HepG2 (cell line): Measurements from ENCODE around the gene BLOC1S4. TPM values are rescaled to one million over a fixed set of nuclear protein-coding genes. Genes with fewer than 3 reads are reported as not detected.

Experiments used
- ATAC-seq: fragments of 200-7000 bp; cut with Tn5 transposase; 3 replicates; pipeline ENCODE4 v1.9.1; 2020; ENCODE audit warnings: mild to moderate bottlenecking, moderate library complexity
- BruUV-seq: library from RNA; stranded (reverse); fragments of 400-500 nt; replicated peaks from 2 replicates; lab custom pipeline; 2021; lab: Mats Ljungman, UMichigan
- CTCF ChIA-PET: fragments of 300-600 bp; formaldehyde crosslinking; extraction: SDS; loops from one replicate; lab custom pipeline; 2021; ENCODE audit warnings: low total read pairs, inconsistent platforms, low intra/inter-chr PET ratio; lab: Yijun Ruan, JAX
- POLR2A ChIA-PET: fragments of 350-600 bp; sonication (Branson Sonifier 250); formaldehyde crosslinking; loops from one replicate; lab custom pipeline; 2020; ENCODE audit warnings: antibody characterized with exemption, inconsistent platforms; lab: Yijun Ruan, JAX
- DNase-seq: peaks from one replicate; pipeline ENCODE4 v3.0.0-alpha.2; 2015; ENCODE audit warnings: low spot score
- FAIRE-seq: peaks from 3 replicates; lab custom pipeline; 2011; peaks lifted over from hg19 to GRCh38; lab: Jason Lieb, UNC
- H2AFZ ChIP-seq: one replicate; pipeline ENCODE4 v1.6.1; 2011; ENCODE audit warnings: low read length, inconsistent platforms
- H3K27ac ChIP-seq: fragments of 300-600 bp; 3 replicates; pipeline ENCODE4 v1.8.0; 2011; ENCODE audit warnings: mixed run types, mild to moderate bottlenecking, mixed read lengths, low read length, inconsistent platforms; ENCODE audit not compliant: insufficient read depth; ENCODE audit errors: extremely low read length
- H3K27me3 ChIP-seq, 2 experiments: fragments of 200-600 bp in 1 of 2; 2 replicates in 1 of 2; 3 replicates in 1 of 2; pipeline versions ENCODE4 v1.6.0 to v1.8.0; 2011; ENCODE audit warnings: low read length in 2 of 2, mild to moderate bottlenecking in 2 of 2, moderate library complexity in 2 of 2, inconsistent platforms in 1 of 2; ENCODE audit not compliant: insufficient read depth in 2 of 2, control insufficient read depth in 1 of 2
- H3K36me3 ChIP-seq, 2 experiments: fragments of 200-600 bp in 1 of 2; replicated peaks in 1 of 2; 2 replicates in 1 of 2; 3 replicates in 1 of 2; pipeline versions ENCODE4 v1.5.1 to v1.8.0; 2011; ENCODE audit warnings: low read length in 2 of 2, inconsistent platforms in 1 of 2; ENCODE audit not compliant: insufficient read depth in 2 of 2, control insufficient read depth in 1 of 2
- H3K4me1 ChIP-seq: 2 replicates; pipeline ENCODE4 v1.5.1; 2012; ENCODE audit warnings: low read length, inconsistent platforms; ENCODE audit not compliant: insufficient read depth
- H3K4me2 ChIP-seq: 2 replicates; pipeline ENCODE4 v1.6.0; 2011; ENCODE audit warnings: low read depth, low read length, inconsistent platforms
- H3K4me3 ChIP-seq, 3 experiments: fragments of 200-600 bp in 1 of 3; sonication (generic), shearing (Covaris generic) in 1 of 3; replicated peaks in 1 of 3; 2 replicates each; pipeline ENCODE4 v1.5.1; 2011 to 2016; ENCODE audit warnings: low read length in 3 of 3, inconsistent platforms in 2 of 3, low read depth in 2 of 3, mild to moderate bottlenecking in 2 of 3, control low read depth in 1 of 3, mixed read lengths in 1 of 3; ENCODE audit not compliant: insufficient read depth in 1 of 3
- H3K79me2 ChIP-seq: one replicate; pipeline ENCODE4 v1.6.1; 2011; ENCODE audit warnings: low read length, inconsistent platforms; ENCODE audit not compliant: insufficient read depth
- H3K9ac ChIP-seq: 2 replicates; pipeline ENCODE4 v1.6.0; 2011; ENCODE audit warnings: mild to moderate bottlenecking, low read depth, low read length, inconsistent platforms; ENCODE audit not compliant: insufficient read depth
- H3K9me3 ChIP-seq: 2 replicates; pipeline ENCODE4 v1.5.1; 2012; ENCODE audit warnings: mild to moderate bottlenecking, low read length
- H4K20me1 ChIP-seq: 2 replicates; pipeline ENCODE4 v1.6.0; 2011; ENCODE audit warnings: inconsistent platforms, mild to moderate bottlenecking, low read length, moderate library complexity; ENCODE audit not compliant: insufficient read depth
- ARNT ChIP-seq: fragments of 450-650 bp; IDR thresholded peaks from 2 replicates; pipeline ENCODE4 v1.6.1; 2017
- ATRX ChIP-seq: sonication (generic); formaldehyde crosslinking; IDR thresholded peaks from 2 replicates; pipeline ENCODE4 v1.4.0; 2020; ENCODE audit warnings: missing genetic modification reagents, borderline replicate concordance
- HOXD1 ChIP-seq: sonication (generic); formaldehyde crosslinking; IDR thresholded peaks from 2 replicates; pipeline ENCODE4 v1.5.0; 2020; ENCODE audit warnings: missing genetic modification reagents
- KAT8 ChIP-seq: IDR thresholded peaks from 2 replicates; pipeline ENCODE4 v1.6.1; 2016; ENCODE audit warnings: missing genetic modification reagents, missing compliant biosample characterization
- KDM2A ChIP-seq: sonication (generic); formaldehyde crosslinking; IDR thresholded peaks from 2 replicates; pipeline ENCODE4 v1.4.0; 2020; ENCODE audit warnings: low read depth, missing genetic modification reagents, borderline replicate concordance
- PATZ1 ChIP-seq: sonication (generic); formaldehyde crosslinking; IDR thresholded peaks from 2 replicates; pipeline ENCODE4 v1.4.0; 2020; ENCODE audit warnings: missing genetic modification reagents
- POLR2G ChIP-seq: fragments of 200-400 bp; formaldehyde crosslinking; IDR thresholded peaks from 2 replicates; pipeline ENCODE4 v1.6.1; 2018; ENCODE audit warnings: mild to moderate bottlenecking, low read depth, low read length, moderate library complexity
- PRPF4 ChIP-seq: fragments of 200-400 bp; formaldehyde crosslinking; IDR thresholded peaks from 2 replicates; pipeline ENCODE4 v1.6.1; 2016; ENCODE audit warnings: low read length, low read depth; ENCODE audit not compliant: poor library complexity, severe bottlenecking
- SPEN ChIP-seq: sonication (generic); formaldehyde crosslinking; IDR thresholded peaks from 2 replicates; pipeline ENCODE4 v1.5.1; 2020; ENCODE audit warnings: low read depth, mild to moderate bottlenecking, missing genetic modification reagents
- STAG1 ChIP-seq: sonication (generic); formaldehyde crosslinking; IDR thresholded peaks from 2 replicates; pipeline ENCODE4 v1.4.0; 2020; ENCODE audit warnings: missing genetic modification reagents
- TBX3 ChIP-seq: fragments of 450-650 bp; IDR thresholded peaks from 2 replicates; pipeline ENCODE4 v1.6.1; 2017; ENCODE audit warnings: antibody characterized with exemption, mild to moderate bottlenecking, inconsistent platforms, borderline replicate concordance
- ZBTB1 ChIP-seq: sonication (generic); formaldehyde crosslinking; IDR thresholded peaks from 2 replicates; pipeline ENCODE4 v1.4.0; 2020; ENCODE audit warnings: missing genetic modification reagents, borderline replicate concordance
- ZFP1 ChIP-seq: IDR thresholded peaks from 2 replicates; pipeline ENCODE4 v1.6.1; 2016
- ZNF503 ChIP-seq: sonication (generic); formaldehyde crosslinking; IDR thresholded peaks from 2 replicates; pipeline ENCODE4 v1.4.0; 2020; ENCODE audit warnings: missing genetic modification reagents
- ZNF569 ChIP-seq: sonication (generic); formaldehyde crosslinking; IDR thresholded peaks from 2 replicates; pipeline ENCODE4 v1.5.0; 2020; ENCODE audit warnings: mild to moderate bottlenecking, missing genetic modification reagents, moderate library complexity, borderline replicate concordance
- ZNF784 ChIP-seq: sonication (generic); formaldehyde crosslinking; IDR thresholded peaks from 2 replicates; pipeline ENCODE4 v1.5.1; 2020; ENCODE audit warnings: missing genetic modification reagents, mild to moderate bottlenecking, borderline replicate concordance
- WGBS: methylation state at CpG from one replicate; pipeline ENCODE4 v1.1.6; 2017; ENCODE audit warnings: low lambda C conversion rate; 5-methylcytosine and 5-hydroxymethylcytosine counted together
- in situ Hi-C: cut with HindIII; loops from 2 replicates; pipeline ENCODE4 v1.10.0; 2017; ENCODE audit warnings: low pct_unique_long_range_greater_than_20kb; ENCODE audit not compliant: extremely low pct_ligation_motif_present
- intact Hi-C: fragments of 100-400 bp; cut with micrococcal nuclease; formaldehyde crosslinking; loops from one replicate; pipeline ENCODE4 v1.10.0; 2022; ENCODE audit not compliant: unreplicated experiment
- polyA plus RNA-seq, 8 experiments: library from polyadenylated mRNA; depleted of rRNA in 3 of 8; stranded (reverse) in 7 of 8; unstranded in 1 of 8; fragments of >200 nt; fragmentation: Illumina TruSeq in 4 of 8; extraction: Trizol in 4 of 8; gene quantifications; 2 replicates each; pipeline versions ENCODE4 v1.2.1 to v1.2.3, GENCODE V29; 2011 to 2016; ENCODE audit warnings: low read depth in 4 of 8, missing spikeins in 1 of 8, mixed read lengths in 1 of 8; ENCODE audit not compliant: insufficient read depth in 1 of 8
- total RNA-seq, 5 experiments: library from RNA; depleted of rRNA; stranded (reverse); fragments of >200 nt; fragmentation: Illumina TruSeq; extraction: Trizol; gene quantifications; 2 replicates each; pipeline ENCODE4 v1.2.3, GENCODE V29; 2016; ENCODE audit warnings: low read depth in 1 of 5
- TF ChIP-seq, protein P1 (sequence below): IDR thresholded peaks from 2 replicates; pipeline ENCODE4 v1.6.1; 2016; ENCODE audit warnings: missing compliant biosample characterization, missing genetic modification reagents, borderline replicate concordance
- TF ChIP-seq, protein P2 (sequence below): IDR thresholded peaks from 2 replicates; pipeline ENCODE4 v1.6.1; 2018; ENCODE audit warnings: missing genetic modification reagents, mild to moderate bottlenecking, missing compliant biosample characterization

The BLOC1S4 gene
- total and polyA plus RNA-seq, 2 of the 13 experiments (the other 11 are each of a cell fraction or from before 2014, with no cell fraction given): 15.5 to 20.9 TPM

DNA sequence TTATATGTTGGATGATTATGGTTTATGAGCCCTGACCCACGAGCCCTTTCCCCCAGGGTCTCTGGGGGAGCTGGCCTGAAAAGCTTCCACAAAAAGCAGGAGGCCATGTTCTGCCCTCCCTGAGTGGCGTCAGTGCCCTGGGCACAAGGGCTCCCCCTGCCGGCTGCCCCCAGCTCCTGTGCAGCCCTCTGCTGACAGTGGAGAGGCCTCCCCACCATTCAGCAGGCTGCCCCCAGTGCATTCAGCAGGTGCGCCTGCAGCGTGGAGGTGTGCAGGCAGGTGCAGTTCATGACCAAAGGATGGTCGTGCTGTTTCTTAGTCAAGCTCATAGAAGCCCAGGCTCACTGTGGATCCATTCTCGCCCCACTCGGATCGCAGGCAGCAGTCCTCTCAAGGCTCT, 34.8 kb upstream of the BLOC1S4 start:
- FAIRE-seq (no peak), ATAC-seq (peak; percentile 43), DNase-seq (no peak)
- WGBS: 100% methylated on average over 1 of the region's 9 CpGs
- intact Hi-C loops (loop anchor here (10.0 kb wide), 1 partner anchor 56 kb away; no protein-coding TSS in a partner anchor), in situ Hi-C loops (no loop called here)
- H4K20me1 ChIP-seq: peaks cover 6% of the 10 kb centered on the region
- H3K9ac ChIP-seq: no peak overlapping the region
- no peak overlapping the region for H2AFZ ChIP-seq
- H3K27me3 ChIP-seq: no peaks in the 10 kb centered on the region
- peaks cover 50% of the 10 kb centered on the region for H3K4me1 ChIP-seq
- H3K4me3 ChIP-seq: no peak overlapping the region
- BruUV-seq: no TSS peak
- no peak overlapping the region for H3K27ac ChIP-seq
- H3K36me3 ChIP-seq: peaks cover 0 to 2% of the 10 kb centered on the region in 2 experiments; a peak in 1 of 5 replicates
- ChIA-PET CTCF (no interaction called here), POLR2A (interaction anchor here (1.1 to 1.3 kb wide), 3 partner anchors 8 to 14 kb away, joined by 3 to 10 read pairs (median 6); partner anchors contain the start of gene S100P)
- H3K79me2 ChIP-seq: peaks cover 15% of the 10 kb centered on the region
- H3K4me2 ChIP-seq: no peak overlapping the region
- H3K9me3 ChIP-seq: no peaks in the 10 kb centered on the region
- TF ChIP-seq ZNF784 (CRISPR knock-in tag): no peak
- no peak for TF ChIP-seq ZNF503
- no peak for TF ChIP-seq PRPF4
- TF ChIP-seq KDM2A (CRISPR knock-in tag): 0 out of 2 replicates have a peak, but pooled peaks have one; percentile 13
- peak; percentile 20; the same call in 1 of the 2 replicates for TF ChIP-seq STAG1
- TF ChIP-seq, protein P1, sequence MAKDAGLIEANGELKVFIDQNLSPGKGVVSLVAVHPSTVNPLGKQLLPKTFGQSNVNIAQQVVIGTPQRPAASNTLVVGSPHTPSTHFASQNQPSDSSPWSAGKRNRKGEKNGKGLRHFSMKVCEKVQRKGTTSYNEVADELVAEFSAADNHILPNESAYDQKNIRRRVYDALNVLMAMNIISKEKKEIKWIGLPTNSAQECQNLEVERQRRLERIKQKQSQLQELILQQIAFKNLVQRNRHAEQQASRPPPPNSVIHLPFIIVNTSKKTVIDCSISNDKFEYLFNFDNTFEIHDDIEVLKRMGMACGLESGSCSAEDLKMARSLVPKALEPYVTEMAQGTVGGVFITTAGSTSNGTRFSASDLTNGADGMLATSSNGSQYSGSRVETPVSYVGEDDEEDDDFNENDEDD (CRISPR knock-in tag): no peak
- TF ChIP-seq PATZ1 (CRISPR knock-in tag): 0 out of 2 replicates have a peak, but pooled peaks have one; percentile 17
- TF ChIP-seq, protein P2, sequence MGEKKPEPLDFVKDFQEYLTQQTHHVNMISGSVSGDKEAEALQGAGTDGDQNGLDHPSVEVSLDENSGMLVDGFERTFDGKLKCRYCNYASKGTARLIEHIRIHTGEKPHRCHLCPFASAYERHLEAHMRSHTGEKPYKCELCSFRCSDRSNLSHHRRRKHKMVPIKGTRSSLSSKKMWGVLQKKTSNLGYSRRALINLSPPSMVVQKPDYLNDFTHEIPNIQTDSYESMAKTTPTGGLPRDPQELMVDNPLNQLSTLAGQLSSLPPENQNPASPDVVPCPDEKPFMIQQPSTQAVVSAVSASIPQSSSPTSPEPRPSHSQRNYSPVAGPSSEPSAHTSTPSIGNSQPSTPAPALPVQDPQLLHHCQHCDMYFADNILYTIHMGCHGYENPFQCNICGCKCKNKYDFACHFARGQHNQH (CRISPR knock-in tag): no peak
- no peak for TF ChIP-seq ATRX (CRISPR knock-in tag)
- no peak for TF ChIP-seq ZFP1 (CRISPR knock-in tag)
- TF ChIP-seq ARNT: no peak
- TF ChIP-seq HOXD1 (CRISPR knock-in tag): no peak
- 0 out of 2 replicates have a peak, but pooled peaks have one; percentile 41 for TF ChIP-seq POLR2G
- TF ChIP-seq TBX3: no peak
- TF ChIP-seq ZNF569 (CRISPR knock-in tag): no peak
- no peak for TF ChIP-seq KAT8 (CRISPR knock-in tag)
- no peak for TF ChIP-seq ZBTB1 (CRISPR knock-in tag)
- TF ChIP-seq SPEN: no peak
